HS-5 (cell line): Measurements from ENCODE around the gene TMEM181.
"Not testable (repeated sequence)": the region's sequence is repeated elsewhere in the genome, so short reads cannot be mapped to it uniquely, and the experiment has no call there.

ENCODE experiments used
- DNase-seq: peaks from one replicate; pipeline ENCODE4 v3.0.0-alpha.2; 2012; ENCODE audit warnings: low read depth

The TMEM181 gene

GRCh38 chr6:158663625-158664165 lies 103.8 kb downstream of the TMEM181 start:
- DNase-seq = no peak

DNA sequence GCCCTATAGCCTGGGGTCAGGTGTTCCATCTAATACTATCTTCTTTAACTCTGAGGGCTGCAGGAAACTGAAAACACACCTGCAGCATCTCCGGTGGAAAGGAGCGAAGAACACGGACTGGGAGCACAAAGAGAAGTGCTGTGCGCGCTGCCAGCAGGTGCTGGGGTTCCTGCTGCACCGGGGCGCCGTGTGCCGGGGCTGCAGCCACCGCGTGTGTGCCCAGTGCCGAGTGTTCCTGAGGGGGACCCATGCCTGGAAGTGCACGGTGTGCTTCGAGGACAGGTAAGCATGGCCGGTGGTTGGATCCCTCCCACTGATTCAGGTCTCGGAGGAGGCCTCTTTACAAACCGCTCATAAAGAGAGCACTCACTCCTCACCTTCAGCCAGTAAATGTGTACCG lies 105.4 kb downstream of the TMEM181 start:
- no peak for DNase-seq

DNA sequence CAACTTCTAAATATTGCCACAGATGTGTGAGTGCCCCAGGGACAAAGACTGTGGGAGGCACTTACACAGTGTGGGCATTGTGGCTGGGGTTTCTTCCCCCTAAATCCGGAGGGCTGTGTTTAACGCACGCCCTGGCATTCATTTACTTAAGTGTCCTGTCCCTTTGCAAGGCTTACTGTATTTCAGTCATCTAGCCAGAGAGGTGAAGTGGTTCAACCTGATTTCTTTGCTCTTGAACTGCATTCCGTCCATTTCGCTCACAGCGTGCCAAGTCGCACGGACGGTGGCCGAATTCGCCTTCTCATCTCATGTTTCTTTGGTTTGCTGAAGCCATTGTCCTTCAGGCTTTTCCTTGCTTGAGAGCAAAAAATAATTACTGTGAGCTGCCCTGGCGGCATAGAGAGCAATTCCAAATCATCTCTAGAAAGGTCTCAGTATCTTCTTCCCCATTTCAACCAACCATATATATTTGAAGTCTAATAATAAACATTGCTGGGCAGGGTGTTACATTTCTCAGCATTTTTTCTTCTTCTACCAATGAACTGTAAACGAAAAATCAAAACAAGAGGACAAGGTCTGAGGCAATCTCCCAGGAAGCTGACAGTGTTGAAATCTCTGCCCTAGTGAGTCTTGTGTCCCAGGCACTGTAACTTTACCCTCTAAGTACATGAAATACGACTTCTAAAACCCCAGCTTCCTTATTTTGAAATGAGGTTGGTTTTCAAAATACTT lies 106.9 kb downstream of the TMEM181 start:
- no peak for DNase-seq

DNA sequence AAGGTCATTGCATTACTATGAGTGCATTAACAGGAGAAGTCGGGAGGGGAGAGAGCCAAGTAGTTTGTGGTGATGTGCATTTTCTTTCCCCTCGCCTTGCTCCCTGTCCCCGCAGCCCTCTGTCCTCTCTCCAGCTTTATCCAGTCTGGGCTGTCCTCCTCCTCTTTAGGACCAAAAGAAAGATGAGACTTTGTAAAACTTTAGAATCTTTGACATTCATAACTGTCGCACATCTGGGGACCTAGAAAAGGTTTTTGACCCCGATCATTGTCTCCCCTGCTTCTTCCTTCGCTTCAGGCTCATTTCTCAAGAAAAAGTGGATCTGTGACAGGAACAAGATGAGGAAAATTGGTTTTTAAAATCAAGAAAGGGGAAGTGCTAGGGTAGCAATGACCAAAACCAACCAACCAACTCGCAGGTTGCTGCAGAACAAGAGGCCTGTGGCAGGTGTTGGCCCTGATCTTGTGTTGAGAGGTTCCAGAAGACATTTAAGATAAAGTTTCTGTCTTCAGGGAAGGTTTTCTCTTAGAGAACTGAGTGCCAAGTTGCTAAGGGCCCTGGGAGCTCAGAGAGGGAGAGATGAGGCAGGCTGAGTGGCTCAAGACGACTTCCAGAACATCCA lies 107.6 kb downstream of the TMEM181 start:
- DNase-seq = no peak

GRCh38 chr6:158668707-158669103 lies 108.8 kb downstream of the TMEM181 start:
- no peak for DNase-seq

DNA sequence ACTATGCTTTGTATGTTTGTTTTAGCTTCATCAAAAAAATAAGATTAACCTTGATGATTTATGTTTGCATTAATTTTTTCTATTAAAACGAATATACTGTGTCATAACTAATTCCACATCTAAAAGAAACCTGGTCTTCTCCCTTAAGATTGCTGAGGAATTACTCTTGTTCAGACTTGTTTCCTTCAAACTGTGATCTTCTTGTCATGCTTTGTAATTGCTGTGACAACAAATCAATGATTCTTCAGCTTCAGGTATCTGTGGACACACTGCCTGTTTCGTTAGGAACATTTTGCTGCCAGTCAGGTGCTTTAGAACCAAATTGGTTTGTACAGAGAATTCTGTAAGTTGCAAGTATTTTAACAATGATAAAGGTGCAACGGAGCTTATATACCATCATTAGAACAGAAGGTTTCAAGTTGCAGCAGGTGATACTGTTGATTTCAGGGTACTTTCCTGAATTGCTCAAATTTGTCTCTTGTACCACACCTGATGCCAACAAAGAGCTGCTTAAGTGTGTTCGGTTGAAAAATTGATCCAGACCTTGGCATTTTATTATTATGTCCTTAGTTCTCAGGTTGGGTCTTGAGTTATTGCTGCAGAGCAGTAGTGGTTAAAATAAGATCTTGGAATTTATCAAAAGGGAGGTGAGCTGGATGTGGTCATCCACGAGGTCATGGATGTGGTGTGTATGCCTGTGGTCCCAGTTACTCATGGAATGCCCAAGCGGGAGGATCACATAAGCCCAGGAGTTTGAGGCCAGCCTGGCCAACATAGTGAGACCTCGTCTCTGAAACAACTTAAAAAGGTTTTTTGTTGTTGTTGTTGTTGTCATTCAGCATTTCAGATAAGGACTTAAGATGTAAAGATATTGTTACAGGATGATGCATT lies 109.5 kb downstream of the TMEM181 start:
- no peak for DNase-seq

GRCh38 chr6:158672119-158672518 lies 112.2 kb downstream of the TMEM181 start:
- not testable (repeated sequence) for DNase-seq

DNA sequence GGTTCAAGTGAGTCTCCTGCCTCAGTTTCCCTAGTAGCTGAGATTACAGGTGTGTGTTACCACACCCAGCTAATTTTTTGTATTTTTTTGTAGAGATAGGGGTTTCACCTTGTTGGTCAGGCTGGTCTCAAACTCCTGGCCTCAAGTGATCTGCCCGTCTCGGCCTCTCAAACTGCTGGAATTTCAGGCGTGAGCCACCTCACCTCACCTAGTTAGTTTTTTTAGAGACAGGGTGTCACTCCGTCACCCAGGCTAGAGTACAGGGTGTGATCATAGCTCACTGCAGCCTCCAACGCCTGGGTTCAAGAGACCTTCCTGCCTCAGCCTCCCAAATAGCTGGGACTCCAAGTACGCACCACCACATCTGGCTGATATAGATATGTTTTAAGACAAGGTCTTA lies 112.8 kb downstream of the TMEM181 start:
- no peak for DNase-seq

DNA sequence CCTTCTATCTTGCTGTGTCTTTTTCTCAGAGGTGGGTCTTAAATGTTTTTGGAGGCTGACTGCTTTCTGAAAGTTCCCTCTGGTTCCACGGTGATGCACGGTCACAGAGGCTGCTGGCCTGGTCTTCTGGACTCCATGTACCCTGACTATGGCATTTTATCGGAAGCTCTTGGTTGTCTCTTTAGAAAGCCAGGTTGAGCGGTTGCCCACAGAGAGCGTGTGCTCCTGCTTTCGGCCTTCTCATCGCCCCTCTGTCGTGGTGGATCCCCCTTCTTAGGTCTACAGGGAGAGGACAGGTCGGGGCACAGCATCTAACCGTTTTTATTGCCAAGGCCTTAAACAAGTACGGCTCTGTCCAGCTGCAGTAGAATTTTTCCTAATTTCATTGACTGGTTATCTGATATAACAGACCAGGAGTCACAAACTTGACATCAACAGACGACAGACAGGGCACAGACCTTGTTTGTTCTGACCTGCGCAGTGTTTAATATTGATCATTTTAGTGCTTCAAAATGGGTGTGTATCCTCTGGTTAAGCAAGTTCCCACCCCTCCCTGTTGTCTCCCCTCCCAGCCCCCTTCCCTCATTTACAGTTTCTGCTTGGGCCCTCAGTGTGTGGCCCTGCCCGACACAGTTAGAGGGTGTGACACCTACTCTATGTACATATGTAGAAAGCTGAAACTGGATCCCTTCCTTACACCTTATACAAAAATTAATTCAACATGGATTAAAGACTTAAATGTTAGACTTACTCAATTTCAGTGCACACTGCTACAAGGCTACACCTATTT lies 114.6 kb downstream of the TMEM181 start:
- no peak for DNase-seq

- not testable (repeated sequence) for DNase-seq
These were observed 117.2 kb downstream of the TMEM181 start for GRCh38 chr6:158677094-158677493.

GRCh38 chr6:158677906-158678578 lies 118.2 kb downstream of the TMEM181 start:
- DNase-seq = no peak

- no peak for DNase-seq
These were observed 120.1 kb downstream of the TMEM181 start for GRCh38 chr6:158680015-158680414.

DNA sequence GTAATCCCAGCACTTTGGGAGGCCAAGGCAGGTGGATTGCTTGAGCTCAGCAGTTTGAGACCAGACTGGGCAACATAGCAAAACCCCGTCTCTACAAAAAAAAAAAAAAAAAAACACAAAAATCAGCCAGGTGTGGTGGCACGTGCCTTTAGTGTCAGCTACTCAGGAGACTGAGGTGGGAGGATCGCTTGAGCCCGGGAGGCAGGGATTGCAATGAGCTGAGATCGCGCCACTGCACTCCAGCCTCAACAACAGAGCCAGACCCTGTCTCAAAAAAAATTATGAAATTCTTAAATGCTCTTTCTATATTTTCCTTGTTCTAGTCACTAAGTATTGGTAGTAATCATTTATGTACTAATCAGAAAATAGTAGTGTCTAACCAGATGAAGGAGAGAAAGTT lies 120.6 kb downstream of the TMEM181 start:
- DNase-seq = no peak

GRCh38 chr6:158684311-158684710 lies 124.4 kb downstream of the TMEM181 start:
- DNase-seq = no peak

GRCh38 chr6:158684745-158685324 lies 124.9 kb downstream of the TMEM181 start:
- no peak for DNase-seq
